ENCODE measurements around the gene HES7.

Gene HES7

DNA sequence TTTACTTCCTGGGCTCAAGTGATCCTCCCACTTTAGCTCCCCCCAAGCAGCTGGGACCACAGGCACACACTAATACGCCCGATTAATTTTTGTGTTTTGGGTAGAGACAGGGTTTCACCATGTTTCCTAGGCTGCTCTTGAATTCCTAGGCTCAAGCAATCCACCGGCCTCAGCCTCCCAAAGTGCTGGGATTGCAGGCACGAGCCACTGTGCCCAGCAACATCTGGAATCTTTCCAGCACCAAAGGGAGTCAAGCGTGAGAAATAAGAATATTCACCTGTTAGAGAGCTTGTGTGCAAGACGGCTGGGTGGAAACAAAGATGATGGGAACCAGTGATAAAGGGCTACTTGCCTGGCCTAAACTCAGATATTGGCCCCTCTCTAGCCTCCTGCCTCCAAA lies 22.2 kb downstream of the HES7 start:
- TF ChIP-seq, protein P1, sequence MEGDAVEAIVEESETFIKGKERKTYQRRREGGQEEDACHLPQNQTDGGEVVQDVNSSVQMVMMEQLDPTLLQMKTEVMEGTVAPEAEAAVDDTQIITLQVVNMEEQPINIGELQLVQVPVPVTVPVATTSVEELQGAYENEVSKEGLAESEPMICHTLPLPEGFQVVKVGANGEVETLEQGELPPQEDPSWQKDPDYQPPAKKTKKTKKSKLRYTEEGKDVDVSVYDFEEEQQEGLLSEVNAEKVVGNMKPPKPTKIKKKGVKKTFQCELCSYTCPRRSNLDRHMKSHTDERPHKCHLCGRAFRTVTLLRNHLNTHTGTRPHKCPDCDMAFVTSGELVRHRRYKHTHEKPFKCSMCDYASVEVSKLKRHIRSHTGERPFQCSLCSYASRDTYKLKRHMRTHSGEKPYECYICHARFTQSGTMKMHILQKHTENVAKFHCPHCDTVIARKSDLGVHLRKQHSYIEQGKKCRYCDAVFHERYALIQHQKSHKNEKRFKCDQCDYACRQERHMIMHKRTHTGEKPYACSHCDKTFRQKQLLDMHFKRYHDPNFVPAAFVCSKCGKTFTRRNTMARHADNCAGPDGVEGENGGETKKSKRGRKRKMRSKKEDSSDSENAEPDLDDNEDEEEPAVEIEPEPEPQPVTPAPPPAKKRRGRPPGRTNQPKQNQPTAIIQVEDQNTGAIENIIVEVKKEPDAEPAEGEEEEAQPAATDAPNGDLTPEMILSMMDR (IDR thresholded peaks at IDR 0.05; ENCODE audit: insufficient read depth, missing control alignments), result no peak
- DNase-seq (ENCODE audit: insufficient read length, low spot score), result no peak
- no peak for FAIRE-seq

DNA sequence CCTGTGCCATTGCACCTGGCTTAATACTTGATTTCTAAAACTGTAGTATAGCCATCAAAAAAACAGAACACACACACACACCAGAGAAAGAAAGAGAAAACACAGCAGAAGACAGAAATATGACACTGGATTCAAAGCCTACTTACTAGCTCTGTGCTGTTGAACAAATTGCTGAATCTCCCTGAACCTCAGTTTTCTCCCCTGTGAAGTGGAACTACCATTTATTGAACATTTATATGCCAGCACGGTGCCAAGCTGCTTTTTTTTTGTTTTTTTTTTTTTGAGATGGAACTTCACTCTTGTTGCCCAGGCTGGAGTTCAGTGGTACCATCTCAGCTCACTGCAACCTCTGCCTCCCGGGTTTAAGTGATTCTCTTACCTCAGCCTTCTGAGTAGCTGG lies 23.1 kb downstream of the HES7 start:
- FAIRE-seq, result no peak
- TF ChIP-seq, protein P1 (IDR thresholded peaks at IDR 0.05; ENCODE audit: insufficient read depth, missing control alignments), result no peak
- no peak for DNase-seq (ENCODE audit: insufficient read length, low spot score)

DNA sequence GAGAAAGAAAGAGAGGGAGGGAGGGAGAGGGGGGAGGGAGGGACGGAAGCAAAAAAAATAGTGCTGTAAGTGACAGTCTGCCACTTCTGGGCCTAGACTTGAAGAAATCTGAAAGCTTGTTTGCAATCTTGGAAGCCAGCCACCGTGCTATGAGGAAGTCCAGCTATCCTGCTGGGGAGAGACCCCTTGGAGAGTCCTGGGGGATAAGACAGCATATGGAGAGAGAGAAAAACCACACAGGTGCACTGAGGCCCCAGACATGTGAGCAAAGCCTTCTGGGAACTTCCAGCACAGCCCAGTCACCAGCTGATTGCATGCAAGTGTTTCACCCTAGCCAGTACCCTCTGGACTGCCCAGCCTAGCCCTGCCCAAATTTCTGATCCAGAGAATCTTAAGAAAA lies 23.8 kb downstream of the HES7 start:
- FAIRE-seq, result no peak
- TF ChIP-seq, protein P1 (IDR thresholded peaks at IDR 0.05; ENCODE audit: insufficient read depth, missing control alignments), result no peak
- DNase-seq (ENCODE audit: insufficient read length, low spot score), result no peak

DNA sequence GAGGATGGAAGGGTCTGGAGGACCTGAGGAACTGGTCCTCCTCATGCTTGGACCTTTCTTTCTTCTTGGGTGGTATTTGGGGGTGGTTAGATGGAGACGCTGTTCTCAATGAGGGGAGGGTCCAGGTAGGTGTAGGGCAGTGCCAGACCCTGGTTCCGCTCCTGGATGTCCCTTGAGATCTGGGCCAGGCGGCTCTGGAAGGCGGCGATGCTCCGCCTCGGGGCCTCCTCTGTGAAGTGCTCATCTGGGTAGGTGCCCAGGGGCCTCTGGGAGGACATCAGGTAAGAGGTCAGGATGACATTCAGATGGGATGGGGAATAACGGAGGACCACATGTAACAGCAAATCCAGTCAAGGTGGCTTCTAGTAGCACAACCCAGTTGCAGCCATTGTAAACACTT lies 27.4 kb downstream of the HES7 start:
- no peak for FAIRE-seq
- no peak for DNase-seq (ENCODE audit: insufficient read length, low spot score)
- TF ChIP-seq, protein P1 (IDR thresholded peaks at IDR 0.05; ENCODE audit: insufficient read depth, missing control alignments), result no peak

DNA sequence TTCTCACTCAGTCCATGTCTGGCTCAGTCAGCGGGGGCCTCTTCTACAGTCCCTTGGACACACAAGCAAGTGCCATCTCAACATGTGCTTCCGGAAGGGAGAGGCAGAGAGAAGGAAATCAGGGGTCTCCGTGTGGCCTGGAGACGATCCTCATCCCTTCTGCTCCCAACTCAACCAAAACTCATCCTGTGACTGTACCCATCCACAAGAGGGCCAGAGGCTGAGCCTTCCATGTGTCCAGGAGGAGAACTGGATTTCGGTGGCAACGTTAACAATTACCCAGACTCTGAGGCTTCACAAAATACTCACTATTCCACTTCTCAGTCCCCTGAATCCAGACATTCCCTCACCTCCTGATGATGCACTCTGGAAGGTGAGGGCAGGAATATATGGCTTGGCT lies 28.5 kb downstream of the HES7 start:
- DNase-seq (ENCODE audit: insufficient read length, low spot score) (no peak), FAIRE-seq (no peak)
- TF ChIP-seq, protein P1 (IDR thresholded peaks at IDR 0.05; ENCODE audit: insufficient read depth, missing control alignments), result no peak

DNA sequence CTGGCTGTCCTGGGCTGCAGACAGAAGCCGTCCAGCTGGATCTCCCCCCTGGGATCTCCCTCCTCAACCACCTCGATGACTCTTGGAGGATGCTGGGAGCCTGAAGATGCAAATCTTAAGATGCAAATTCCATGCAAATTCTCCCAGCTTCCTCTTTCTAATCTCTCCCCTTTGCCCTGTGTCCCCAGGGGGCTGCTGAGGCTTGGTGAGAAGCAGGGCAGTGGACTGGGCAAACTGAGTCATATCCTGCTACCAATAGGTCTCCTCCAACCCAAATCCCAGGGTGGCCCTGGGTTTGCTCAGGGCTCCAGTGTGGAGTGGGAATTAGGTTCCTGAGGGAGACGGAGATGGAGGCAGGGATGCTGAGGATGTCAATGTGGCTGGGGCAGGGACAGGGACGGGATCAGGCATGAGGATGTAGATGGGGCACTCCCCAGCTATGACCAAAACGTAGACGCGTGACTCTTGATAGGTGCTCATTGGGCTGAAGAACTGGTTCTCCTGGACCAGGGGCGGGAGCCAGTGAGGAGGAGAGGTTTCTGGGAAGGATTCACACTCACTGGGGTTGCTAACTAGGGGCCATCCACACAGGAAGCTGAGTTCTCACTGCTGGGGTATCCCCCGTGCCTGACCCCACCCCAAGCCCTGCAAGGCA lies 32.7 kb downstream of the HES7 start:
- no peak for FAIRE-seq
- TF ChIP-seq, protein P1 (IDR thresholded peaks at IDR 0.05; ENCODE audit: insufficient read depth, missing control alignments), result no peak
- no peak for DNase-seq (ENCODE audit: insufficient read length, low spot score)

DNA sequence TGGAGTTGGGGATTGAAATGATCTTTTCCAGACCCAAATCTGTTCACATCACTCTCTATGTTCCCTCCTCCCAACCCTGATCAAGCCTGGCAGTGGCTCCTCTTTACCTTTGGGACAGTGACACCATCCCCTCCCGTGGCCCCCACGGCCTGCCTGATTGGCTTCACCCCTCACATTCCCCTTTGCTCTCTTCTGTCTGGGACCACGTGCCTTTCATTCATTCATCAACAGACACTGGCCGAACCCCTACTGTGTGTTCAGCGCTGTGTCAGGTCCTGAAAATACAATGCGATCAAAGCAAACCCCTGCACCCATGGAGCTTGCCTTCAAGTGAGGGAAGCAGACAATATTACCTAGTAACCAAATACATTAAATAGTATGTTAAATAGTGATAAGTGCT lies 34.2 kb downstream of the HES7 start:
- TF ChIP-seq, protein P1 (IDR thresholded peaks at IDR 0.05; ENCODE audit: insufficient read depth, missing control alignments), result no peak
- FAIRE-seq (no peak), DNase-seq (ENCODE audit: insufficient read length, low spot score) (no peak)

All from D721Med (cell line).